Measurements from ENCODE around the gene SCN9A.
"Not testable (repeated sequence)": the region's sequence is repeated elsewhere in the genome, so short reads cannot be mapped to it uniquely, and the experiment has no call there.

SCN9A gene

GRCh38 chr2:166375736-166376487 lies at the start of gene SCN9A:
Gene SCN9A, minus strand, starts transcription at chr2:166375944. Its CDS starts 64,188 bp downstream, at chr2:166311756.
- DNase-seq (ENCODE audit: low read depth) = peak; percentile 6

- no peak for DNase-seq (ENCODE audit: low read depth)
Observed at GRCh38 chr2:166424841-166425240, 49.1 kb upstream of the SCN9A start.

DNA sequence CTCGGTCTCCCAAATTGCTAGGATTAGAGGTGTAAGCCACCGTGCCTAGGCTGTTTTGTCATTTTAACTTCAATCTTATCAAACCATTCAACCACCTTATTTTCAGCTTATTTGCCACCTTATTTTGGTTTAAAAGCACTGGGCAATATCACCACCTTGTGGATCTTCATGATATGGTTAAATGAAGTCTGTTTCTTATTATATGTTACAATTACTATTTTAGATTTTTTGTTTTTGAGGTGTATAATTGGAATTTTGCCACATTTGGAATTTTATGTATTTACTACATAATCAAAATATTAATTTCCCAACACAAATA lies 43.8 kb upstream of the SCN9A start:
- no peak for DNase-seq (ENCODE audit: low read depth)

DNA sequence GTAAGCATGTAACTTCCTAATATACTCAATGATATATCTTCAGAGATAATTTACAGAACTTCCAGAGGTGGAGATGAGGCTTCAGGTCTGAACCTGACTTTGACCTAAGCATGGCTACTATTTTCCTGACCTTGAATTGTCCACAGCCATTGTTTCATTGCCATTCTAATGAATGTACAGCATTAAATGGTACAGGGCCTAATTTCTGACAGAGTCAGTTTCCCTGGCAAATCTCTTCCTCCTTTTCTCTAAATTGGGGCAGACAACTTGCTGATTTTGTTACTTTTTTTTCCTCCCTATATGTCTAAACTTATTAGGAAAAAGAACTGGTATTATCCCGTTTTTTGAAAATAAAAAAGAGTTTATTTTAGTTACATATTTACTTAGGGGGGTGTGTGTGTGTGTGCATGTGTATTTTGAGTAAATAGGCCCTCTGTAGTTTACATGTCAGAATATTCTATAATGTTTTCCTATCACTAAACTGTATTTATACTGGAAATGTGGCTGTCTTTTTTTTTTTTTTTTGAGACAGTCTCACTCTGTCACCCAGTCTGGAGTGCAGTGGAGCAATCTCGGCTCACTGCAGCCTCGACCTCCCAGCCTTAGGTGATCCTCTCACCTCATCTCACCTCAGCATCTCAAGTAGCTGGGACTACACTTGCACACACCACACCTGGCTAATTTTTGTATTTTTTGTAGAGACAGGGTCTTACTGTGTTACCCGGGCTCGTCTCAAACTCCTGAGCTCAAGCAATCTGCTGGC lies 43.3 kb upstream of the SCN9A start:
- DNase-seq (ENCODE audit: low read depth) = no peak

DNA sequence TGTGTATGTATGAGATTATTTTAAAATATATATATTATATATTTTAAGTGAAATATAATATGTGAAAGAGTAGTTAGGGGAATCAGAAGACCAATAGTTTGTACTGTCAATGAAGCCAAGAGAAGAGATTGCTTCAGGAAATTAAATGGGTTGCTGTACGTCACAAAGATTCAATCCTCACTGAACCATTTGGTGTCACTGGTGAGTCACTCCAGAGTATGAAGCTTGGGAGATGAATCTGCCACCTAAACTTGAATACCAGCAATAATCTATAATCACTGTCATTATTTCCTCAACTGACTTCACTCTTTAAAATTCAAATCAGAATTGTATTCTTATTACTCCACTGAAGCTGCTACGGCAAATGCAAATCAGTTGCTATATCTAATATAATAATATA lies 41.9 kb upstream of the SCN9A start:
- DNase-seq (ENCODE audit: low read depth) = no peak

- no peak for DNase-seq (ENCODE audit: low read depth)
Observed at GRCh38 chr2:166413255-166413654, 37.5 kb upstream of the SCN9A start.

DNA sequence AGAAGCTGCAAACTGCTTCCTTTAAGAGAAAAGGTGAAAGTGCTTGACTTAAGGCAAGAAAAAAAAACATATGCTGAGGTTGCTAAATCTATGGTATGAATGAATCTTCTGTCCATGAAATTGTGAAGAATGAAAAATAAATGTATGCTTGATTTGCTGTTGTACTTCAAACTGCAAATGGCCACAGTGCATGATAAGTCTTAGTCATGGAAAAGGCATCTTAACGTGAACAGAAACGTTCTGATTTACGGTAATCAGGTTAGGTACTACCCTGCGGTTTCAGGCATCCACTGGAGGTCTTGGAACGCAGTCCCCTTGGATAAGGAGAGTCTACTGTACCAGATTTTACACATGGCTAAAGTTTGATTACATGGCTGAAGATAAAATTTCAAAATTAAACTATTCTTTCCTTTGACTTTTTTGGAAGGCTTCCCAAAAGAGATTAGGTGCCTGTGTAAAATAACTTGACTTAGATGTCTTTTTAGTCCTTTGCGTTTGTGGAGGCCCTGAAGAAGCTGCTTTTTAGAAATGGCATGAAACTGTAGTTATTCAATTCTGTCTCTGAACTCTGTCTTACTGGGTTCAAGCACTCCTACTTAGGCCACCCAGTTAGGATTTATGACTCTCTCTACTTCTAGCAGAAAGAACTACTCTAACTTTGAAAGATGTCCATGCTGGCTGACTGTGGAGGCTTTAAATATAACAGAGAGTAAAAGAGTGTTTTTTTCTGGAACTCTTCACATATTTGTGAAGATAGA lies 35.9 kb upstream of the SCN9A start:
- no peak for DNase-seq (ENCODE audit: low read depth)

DNA sequence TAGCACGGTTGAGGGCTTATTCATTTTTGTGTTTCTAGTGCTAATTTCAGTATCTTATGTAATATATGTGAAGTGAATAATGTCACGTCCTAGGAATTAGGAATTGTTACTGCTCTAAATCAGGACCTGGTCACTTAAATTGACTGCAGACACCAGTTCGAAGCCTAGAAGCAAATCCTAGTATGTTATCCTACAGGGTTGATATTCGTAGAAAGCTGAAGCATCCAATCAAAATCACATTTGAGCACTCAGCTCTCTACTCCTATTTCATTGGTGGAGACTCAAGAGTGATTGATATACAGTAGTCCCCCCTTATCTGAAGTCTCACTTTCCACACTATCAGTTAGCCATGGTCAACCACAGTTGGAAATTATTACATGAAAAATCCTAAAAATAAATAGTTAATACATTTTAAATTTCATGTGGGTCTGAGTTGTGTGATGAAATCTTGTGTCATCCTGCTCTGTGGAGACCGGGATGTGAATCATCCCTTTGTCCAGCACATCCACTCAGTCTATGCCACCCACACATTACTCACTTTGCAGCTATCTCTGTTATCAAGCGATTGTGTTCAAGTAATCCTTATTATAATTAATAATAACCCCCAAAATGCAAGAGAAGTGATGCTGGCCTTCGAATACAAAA lies 35.2 kb upstream of the SCN9A start:
- DNase-seq (ENCODE audit: low read depth) = no peak

GRCh38 chr2:166407746-166408145 lies 32.0 kb upstream of the SCN9A start:
- DNase-seq (ENCODE audit: low read depth) = not testable (repeated sequence)

GRCh38 chr2:166406374-166406773 lies 30.6 kb upstream of the SCN9A start:
- no peak for DNase-seq (ENCODE audit: low read depth)

- DNase-seq (ENCODE audit: low read depth) = no peak
Observed at GRCh38 chr2:166405569-166405926, 29.8 kb upstream of the SCN9A start.

GRCh38 chr2:166404831-166405568 lies 29.3 kb upstream of the SCN9A start:
- no peak for DNase-seq (ENCODE audit: low read depth)

- no peak for DNase-seq (ENCODE audit: low read depth)
Observed at GRCh38 chr2:166394245-166394644, 18.5 kb upstream of the SCN9A start.

DNA sequence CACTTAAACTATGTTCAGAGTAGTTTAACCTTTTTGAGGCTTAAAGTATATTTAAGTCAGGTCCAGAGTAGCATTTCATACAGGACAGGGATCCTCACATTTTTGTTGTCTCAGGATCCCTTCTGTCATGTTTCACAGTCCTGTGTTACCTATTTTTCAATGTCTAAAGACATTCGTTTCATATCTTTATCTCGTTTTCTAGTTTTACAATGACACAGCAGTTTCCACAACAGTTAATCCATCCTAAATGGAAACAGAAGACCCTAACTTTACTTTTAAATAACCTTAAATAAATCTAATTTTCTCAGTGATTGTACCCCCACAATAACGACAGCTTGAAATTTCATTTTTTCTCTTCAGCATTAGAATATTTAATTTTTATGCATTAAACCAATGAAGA lies 17.3 kb upstream of the SCN9A start:
- no peak for DNase-seq (ENCODE audit: low read depth)

- DNase-seq (ENCODE audit: low read depth) = no peak
Observed at GRCh38 chr2:166388481-166389070, 12.8 kb upstream of the SCN9A start.

DNA sequence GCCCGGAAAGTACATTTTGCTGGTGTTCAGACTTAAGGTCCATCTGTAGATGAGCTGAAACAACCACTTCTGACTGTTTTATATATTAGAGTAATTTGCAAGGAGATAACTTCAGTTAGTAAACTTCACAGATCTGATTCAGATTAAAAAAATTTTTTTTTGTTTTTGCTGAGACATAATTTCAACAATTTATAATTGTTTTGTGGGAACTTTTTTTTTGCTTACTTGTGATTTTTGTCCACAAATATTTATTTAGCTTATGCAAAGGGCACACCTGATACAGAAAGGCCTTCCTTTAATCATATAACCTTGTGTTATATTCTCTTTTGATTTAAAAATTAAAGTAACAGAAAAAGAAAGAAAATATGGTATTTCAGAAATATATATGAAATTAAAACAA lies 9.6 kb upstream of the SCN9A start:
- no peak for DNase-seq (ENCODE audit: low read depth)

DNA sequence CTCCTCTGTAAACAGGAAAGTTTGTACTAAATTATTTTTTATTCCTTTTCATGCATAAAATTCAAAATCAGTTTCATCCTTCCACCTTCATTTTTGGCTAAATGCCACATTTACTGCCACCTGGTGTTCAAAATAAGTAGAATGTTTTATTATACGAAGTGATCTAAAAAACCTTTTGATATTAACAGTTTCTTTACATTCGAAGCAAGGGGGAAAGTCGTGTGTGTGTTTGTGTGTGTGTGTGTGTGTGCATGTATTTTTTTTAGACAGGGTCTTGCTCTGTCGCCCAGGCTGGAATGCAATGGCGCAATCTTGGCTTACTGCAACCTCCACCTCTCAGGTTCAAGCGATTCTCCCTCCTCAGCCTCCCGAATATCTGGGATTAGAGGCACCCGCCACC lies 9.0 kb upstream of the SCN9A start:
- DNase-seq (ENCODE audit: low read depth) = no peak

DNA sequence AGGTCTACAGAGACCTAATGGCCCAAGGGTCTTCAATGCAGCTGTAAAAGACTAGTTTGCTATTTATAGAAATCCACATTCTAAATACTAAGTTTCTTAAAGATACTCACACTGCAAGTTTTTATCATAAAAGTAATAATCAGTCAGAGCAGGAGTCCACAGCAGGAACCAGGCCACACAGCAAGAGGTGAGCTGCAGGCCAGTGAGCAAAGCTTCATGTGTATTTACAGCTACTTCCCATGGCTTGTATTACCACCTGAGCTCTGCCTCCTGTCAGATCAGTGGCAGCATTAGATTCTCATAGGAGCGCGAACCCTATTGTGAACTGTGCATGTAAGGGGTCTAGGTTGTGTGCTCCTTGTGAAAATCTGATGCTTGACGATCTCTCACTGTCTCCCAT lies 6.7 kb upstream of the SCN9A start:
- DNase-seq (ENCODE audit: low read depth) = no peak

DNA sequence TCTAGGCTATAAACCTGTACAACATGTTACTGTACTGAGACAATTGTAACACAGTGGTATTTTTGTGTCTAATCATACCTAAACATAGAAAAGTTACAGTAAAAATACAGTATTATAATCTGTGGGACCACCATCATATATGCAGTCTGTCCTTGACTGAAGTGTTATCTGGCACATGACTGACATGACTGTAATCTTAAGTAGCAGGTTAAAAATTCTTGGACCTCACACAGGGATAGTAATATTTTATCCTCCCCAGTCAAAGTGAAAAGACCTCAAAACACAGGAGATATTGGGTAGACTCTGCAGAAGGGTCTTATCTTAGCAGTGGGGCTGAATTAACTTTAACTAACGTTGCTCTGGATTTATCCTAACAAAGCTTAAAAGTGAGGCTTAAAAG lies 4.9 kb upstream of the SCN9A start:
- no peak for DNase-seq (ENCODE audit: low read depth)

DNA sequence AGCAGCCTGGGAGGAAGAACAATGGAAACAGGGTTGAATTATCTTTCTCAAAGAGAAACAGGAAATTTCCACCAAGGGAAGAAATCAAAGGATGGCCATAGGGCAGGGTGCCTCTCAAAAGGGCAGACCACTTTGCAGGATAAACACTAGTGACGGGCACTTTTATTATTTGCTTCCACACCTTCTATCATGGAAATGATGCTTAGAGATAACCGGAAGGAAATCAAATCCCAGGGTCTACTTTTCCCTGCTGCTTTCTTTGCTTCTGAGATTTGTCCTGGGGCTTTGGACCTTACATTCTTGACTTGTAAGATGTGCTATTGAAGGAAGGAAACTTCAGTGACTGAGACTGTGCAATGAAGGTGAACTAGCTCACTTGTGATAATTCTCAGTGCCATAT lies 1.1 kb upstream of the SCN9A start:
- DNase-seq (ENCODE audit: low read depth) = no peak

- no peak for DNase-seq (ENCODE audit: low read depth)
Observed at GRCh38 chr2:166376488-166376828, 714 bp upstream of the SCN9A start.
